Prostate gland (tissue), 2 donors: ENCODE results near the gene B4GALT1.

Experiments used
- POLR2A ChIP-seq: fragments of 450-650 bp; IDR thresholded peaks from one replicate; pipeline ENCODE4 v1.6.1; 2016; ENCODE audit warnings: antibody characterized with exemption, mild to moderate bottlenecking
- POLR2AphosphoS5 ChIP-seq: sonication (generic); formaldehyde crosslinking; IDR thresholded peaks from one replicate; pipeline ENCODE4 v1.6.1; 2017; ENCODE audit warnings: antibody characterized with exemption
- TF ChIP-seq, protein P1 (sequence below), 4 experiments: fragments of 200-600 bp in 2 of 4; fragments of 450-650 bp in 2 of 4; sonication (generic) in 2 of 4; IDR thresholded peaks; 1 replicate in 3 of 4; 2 replicates in 1 of 4; pipeline ENCODE4 v1.5.1; 2016 to 2019; ENCODE audit warnings: antibody characterized with exemption in 4 of 4, mild to moderate bottlenecking in 2 of 4, moderate library complexity in 2 of 4

DNA sequence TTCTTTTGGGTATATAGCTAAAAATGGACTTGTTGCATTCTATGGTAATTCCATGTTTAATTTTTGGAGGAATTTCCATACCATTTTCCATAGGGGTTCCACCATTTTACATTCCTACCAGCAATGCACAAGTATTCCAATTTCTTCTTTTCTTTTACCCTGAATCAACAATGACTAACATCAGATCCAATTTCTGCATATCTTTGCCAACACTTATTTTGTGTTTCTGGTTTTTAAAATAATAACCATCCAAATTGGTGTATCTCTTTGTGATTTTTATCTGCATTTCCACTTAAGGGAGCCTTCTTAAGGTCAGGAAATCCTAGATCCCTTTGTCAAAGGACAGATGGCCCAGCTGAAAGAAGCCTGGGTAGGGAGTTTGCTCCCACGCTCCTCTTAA lies 61.2 kb downstream of the B4GALT1 start:
- no peak for TF ChIP-seq POLR2A
- no peak for TF ChIP-seq POLR2AphosphoS5
- TF ChIP-seq, protein P1, sequence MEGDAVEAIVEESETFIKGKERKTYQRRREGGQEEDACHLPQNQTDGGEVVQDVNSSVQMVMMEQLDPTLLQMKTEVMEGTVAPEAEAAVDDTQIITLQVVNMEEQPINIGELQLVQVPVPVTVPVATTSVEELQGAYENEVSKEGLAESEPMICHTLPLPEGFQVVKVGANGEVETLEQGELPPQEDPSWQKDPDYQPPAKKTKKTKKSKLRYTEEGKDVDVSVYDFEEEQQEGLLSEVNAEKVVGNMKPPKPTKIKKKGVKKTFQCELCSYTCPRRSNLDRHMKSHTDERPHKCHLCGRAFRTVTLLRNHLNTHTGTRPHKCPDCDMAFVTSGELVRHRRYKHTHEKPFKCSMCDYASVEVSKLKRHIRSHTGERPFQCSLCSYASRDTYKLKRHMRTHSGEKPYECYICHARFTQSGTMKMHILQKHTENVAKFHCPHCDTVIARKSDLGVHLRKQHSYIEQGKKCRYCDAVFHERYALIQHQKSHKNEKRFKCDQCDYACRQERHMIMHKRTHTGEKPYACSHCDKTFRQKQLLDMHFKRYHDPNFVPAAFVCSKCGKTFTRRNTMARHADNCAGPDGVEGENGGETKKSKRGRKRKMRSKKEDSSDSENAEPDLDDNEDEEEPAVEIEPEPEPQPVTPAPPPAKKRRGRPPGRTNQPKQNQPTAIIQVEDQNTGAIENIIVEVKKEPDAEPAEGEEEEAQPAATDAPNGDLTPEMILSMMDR (IDR thresholded peaks at IDR 0.05) = no peak
